NCI-H2029 (cell line): Measurements from ENCODE around the gene TPO.

Experiments used
- DNase-seq: peaks from one replicate; lab custom pipeline; 2025; lab: John Stamatoyannopoulos, UW

TPO gene

DNA sequence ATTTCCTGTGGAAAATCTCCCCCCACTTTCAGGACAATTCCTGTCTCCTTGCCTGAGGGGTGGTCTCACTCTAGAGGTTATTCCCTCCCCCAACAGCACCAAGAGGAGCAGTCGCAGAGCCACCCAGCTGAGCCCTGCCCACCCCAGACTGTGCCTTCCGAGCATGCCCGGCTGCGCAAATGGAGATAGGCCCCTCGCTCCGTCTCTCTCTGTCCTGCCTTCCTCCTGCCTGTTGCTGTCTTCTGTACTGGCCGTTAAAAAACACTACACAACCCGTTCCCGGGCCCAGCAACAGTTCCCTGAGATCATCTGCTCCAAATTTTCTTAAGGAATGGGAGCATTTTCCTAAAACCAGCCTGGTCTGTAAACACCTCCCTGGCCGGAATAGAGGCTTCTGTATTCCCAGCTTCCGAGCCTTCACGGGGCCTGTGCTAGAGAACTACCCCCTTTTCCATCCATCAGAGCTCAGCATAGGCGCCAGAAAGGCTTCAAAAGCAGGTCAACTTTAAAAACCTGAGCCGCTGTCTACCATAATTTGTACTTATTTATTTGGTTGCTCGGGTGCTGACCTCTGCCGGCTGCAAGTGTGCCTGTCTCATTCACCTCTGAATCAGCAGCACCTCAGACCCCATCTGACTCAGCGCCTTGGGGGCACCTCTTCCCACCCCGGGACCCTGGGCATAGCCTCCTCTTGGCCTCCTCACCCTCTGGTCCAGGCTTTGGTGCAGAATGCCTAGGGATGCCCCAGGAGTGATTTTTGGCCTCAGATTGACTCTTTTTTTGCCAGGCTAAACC, 171.6 kb downstream of the TPO start:
- DNase-seq, result no peak

DNA sequence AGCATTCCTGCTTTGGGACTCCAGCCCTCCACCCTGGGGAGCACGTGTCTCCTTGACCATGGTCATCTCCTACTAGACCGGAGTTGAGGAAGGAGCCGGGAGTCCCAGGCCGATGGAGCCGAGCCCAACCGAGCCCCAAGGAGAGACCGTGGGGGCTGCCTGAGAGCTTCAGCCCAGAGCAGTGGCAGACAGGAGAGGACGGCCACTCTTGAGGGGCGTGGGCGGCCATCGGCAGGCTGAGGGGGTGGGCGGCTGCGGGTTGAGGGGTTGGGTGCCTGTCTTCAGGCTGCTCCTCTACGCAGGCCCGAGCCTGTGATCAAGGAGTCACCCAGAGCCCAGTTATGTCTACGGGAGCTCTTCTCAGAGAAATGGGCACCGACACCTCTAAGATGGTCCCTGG, 172.4 kb downstream of the TPO start:
- DNase-seq, result no peak

DNA sequence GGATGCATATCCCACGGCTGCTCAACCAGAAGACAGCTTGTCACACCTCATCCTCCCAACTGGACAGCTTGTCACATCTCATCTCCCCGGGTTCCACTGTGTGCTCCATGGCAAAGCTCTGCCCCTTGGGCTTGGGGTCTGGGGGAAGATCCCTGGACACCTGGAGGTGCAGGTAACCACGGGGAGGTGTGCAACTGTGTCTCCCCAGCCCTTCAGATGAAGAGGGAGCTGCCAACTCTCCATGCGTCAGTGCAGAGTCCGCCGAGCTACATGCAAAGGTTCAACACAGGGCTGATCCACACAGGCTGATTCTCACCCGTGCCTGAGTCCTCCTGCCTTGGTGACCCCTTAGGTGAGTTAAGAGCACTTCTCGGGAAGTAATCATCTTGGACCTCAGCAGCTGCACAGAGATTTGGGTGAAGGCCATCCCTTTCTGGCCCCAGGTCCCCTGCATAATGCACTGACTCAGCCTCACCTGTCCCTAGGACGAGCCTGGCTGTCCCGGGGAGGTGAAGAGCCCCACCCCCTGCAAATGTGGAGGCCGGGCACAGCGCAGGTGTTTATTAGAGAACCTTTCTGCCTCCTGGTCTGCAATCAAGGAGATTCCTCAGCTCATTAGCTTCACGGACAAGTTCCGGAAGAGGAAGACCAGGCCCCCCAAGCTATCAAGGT, 173.1 kb downstream of the TPO start:
- DNase-seq, result no peak

DNA sequence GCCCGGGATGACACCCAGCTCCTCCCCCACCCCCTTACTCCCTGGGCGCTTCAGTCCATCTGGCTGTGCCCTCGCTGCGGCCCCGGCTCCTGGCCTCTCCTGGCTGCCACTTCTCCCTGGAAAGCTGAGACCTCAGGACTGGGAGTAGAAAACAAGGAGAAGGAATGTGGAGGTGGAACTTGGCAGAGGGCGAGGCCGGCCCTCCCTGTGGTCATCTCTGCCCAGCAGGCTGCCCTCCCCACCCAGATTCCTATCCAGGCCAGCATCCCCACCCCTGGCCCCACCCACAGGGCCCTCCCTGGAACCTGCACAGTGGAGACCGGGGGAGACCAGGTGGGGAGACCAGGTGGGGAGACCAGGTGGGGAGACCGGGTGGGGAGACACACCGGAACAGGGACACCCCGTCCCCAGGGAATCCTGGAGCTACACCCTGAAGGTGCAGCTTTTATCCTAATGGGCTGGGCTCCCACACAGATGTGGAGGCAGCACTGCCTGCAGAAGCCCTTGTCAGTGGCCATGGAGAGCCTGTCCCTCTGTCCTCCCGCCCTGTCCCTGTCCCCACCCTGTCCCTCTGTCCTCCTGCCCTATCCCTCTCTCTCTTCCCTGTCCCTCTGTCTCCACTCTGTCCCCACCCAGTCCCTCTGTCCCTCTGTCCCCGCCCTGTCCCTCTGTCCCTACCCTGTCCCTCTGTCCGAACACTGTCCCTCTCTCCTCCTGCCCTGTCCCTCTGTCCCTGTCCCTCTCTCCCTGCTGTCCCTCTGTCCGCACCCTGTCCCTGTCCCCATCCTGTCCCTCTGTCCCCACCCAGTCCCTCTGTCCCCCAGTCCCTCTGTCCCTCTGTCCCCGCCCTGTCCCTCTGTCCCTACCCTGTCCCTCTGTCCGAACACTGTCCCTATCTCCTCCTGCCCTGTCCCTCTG, 173.9 kb downstream of the TPO start:
- DNase-seq, result no peak

DNA sequence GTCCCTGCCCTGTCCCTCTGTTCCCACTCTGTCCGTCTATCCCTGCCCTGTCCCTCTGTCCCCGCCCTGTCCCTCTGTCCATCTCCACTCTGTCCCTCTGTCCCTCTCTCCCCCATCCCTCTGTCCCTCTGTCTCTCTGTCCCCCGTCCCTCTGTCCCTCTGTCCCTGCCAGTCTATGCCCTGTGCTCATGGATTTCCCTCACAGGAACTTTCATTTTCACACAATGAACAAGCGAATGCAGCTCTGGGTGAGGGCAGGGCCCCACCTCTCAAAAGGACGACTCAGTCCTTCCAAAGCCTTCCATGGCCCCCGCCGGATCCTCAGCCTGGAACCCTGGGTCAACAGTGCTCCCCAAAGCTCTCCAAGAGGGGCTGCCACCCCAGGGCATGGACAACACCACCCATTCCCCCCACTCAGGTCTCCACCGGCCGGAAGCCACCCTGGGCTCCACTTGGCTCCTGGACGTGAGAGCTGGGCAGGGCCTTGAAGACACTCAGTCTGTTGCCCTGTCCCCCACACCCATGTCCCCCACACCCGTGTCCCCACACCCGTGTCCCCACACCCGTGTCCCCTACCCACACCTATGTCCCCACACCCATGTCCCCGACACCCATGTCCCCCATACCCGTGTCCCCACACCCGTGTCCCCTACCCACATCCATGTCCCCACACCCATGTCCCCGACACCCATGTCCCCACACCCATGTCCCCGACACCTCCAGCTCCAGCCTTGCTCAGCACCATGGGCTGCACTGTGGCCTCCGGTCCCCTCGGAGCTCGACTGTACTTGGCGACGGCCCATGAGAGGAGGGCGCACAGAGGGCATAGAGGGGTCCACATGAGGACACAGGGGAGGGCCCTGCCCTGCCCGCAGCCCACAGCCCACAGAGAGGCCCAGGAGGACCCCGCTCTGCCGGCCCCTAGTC, 175.1 kb downstream of the TPO start:
- no peak for DNase-seq

DNA sequence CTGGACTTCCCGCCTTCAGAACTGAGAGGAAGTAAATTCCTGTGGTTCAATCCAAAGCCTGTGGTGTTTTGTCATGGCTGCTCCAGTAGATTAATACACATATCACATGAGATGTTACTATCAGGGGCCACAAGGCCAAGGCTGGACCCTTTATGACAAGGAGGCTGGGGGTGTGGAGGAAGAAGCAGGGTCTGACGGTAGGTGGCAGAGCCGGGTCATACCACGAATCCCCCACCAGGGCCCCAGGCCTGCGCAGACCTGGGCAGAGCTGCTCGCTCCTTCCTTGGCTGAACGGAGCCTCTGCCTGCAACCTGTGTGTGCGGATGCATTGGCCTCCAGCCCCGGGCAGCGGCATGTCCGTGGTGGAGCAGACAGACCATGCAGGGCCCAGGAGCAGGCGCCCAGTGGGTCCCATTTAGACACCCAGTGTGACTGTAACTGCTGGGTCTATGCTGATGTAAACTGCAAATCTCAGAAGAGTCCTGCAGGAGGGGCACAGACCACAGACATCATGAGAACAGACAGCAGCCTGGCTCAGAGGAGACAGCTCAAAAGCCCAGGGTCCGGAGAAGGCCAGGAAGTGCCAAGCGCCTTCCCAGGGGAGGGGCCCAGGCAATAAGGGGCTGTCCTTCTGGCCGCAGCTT, 175.8 kb downstream of the TPO start:
- no peak for DNase-seq

DNA sequence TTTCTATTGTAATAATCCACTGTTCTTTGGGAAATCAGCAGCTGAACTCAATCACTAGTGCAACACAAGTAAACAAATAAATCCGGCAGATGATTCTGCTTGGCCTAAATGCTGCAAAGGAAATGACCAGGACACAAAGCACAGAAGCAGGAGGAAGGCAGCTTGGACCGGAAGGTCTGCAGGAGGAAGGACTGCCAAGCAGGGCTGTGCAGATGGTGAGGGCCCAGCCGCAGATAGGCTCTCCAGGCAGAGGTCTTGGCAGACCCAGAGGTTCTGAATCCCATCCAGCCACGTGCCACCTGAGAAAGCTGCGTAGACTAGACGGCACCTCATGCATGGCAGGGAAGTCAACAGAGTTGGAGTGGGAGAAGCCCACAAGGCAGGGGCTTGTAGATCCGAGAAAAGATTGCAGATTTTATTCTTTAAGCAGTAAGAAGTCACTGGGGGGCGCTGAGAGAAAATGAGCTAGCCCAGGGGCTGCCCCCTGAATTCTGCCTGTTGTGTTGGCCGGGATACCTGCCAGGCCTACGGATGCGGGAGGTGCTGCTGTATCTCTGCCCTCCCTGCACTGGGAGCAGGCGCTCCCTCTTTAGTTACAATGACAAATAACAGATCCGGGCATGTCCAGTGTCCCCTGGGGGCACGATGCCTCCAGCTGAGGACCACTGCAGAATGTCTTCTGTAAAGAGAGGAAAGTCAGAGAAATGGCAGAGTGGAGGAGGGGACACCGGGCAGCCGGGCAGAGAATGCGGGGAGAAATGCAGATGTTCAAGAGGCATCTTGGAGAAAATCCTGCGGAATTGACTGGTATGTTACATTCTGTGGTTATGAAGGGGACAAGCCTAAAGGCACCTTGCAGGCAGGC, 177.6 kb downstream of the TPO start:
- DNase-seq, result peak; percentile 26

DNA sequence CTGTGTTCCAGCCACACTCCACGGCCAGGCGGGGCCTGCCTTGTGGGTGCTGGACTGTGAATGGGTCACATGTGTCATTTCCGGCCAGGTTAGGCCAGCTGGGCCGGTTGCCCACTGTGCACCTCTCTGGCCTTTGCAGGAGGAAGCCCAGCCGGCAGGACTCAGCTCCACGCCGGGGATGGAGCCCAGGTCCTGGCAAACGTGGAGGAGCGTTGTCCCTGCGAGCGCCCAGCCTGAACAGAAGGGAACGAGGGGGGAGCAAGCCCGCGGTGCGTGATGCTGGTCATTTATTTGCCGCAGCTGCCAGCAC, 178.2 kb downstream of the TPO start:
- no peak for DNase-seq
